GM19351 (cell line): ENCODE measurements around the gene PTGDR2.

Experiments
- ATAC-seq: cut with Tn5 transposase; IDR thresholded peaks from one replicate; pipeline ENCODE4 v1.9.1; 2021; ENCODE audit warnings: mild to moderate bottlenecking, moderate library complexity; ENCODE audit not compliant: unreplicated experiment

The PTGDR2 gene

DNA sequence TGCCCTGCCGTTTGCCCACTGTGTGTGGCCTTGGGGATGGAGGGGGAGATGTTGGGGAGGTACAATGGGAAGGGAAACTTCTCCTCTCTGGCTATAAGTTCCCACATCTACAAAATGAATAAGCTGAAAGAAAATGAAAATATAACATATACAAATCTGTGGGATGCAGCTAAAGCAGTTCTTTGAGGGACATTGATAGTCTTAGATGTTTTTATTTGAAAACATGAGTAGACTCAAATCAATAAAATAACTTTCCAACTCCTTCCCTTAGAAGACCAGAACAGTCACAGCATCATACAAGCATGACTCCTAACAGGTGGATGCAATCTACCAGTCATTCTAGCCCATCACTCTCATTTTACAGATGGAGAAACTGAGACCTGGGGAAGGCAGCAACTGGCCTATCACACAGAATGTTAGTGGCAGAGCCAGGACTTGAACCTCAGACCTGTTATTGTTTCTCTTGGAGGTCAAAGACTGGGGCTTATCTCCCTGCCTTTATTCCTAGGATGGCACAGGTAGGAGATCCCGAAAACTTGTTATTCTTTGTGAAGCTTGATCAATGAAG is 39.1 kb downstream of the PTGDR2 start:
- ATAC-seq, result no peak

DNA sequence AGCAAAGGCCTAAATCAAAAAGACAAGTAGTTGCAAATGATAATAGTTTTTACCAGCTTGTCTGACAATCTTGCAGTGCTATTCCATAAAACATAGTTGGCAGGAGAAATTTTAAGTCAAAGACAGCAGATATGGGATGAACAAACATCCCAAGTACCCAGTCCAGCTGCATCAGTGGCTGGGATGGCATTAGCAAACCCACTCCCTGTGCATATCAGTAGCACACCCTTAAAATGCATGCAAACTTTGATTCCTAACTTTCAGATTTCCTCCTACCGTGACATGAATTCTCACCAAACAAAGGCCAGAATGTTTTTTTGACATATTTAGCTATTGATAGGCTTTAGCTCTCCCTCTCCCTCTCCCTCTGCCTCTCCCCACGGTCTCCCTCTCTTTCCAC is 41.6 kb downstream of the PTGDR2 start:
- no peak for ATAC-seq

DNA sequence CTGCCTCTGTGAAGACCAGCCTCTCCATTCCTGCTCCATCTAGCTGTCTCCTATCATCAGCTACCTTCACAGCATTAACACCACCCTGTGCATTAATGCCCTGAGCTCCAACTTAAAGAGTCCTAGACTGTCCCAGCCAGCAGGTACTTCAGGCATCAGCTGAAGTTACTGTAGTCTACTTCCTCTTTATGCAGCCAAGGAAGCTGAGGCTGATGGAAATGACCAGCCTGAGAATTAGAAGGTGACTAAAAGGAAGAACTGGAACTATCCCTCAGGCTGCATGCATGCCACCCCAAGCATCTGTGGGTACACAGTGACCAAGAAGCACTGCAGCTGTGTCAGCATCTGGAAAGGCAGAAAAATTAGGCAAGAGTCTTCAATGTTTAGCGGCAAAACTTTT is 42.4 kb downstream of the PTGDR2 start:
- ATAC-seq, result no peak

DNA sequence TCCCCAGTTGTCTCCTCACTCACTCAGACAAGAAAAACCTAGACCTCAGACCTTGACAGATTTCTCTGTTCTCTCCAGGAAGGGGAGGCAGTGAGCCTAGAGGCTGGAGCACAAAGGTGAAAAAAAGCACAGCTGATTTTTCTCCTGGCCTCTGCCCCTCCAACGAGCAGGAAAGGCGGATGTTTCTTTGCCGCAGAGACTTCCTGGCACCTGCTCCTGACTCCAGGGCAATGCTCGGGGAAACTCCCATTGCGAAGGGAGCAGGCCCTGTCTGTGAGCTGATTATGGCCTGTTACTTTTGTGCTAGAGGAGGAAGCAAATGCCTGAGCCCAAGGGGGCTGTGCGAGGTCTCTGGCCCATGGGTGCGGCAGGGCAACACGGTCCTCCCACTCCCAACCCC is 45.2 kb downstream of the PTGDR2 start:
- no peak for ATAC-seq

DNA sequence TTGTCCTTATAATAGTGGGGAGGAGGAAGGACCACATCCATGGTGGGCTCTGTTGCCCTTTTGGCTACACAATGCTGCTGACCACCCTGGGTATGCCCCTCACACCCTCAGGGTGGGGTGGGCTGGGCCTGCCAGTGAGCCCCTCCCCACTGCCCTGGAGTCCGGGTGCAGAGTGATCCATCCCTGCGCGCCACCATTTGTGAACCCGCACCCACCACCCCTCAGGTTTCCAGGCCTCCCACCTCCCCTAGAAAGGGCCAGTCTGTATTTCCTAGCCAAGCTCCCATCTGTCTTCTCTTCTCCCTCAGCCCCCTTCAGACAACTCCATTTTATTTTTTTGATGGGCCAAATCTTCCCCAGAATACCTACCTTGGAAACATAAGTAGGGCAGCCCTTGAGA is 45.6 kb downstream of the PTGDR2 start:
- ATAC-seq, result no peak

DNA sequence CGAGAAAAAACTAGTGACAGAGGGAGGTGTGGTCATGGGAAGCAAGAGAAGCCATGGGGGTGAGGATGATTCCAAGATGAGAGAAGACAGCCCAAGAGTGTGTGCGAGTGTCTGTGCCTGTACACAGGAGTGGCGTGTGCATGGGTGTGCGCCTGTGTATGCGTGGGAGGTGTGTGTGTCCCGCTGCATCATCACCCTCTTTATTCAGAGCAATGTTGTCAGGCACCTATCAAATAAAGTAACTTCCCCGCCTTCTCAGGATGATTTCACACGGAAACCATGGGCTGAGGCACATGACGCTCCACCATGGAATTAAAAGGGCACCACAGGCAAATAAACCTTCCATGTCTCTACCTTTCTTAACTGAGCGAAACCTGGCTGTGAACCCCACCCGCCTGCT is 46.1 kb downstream of the PTGDR2 start:
- ATAC-seq, result no peak

DNA sequence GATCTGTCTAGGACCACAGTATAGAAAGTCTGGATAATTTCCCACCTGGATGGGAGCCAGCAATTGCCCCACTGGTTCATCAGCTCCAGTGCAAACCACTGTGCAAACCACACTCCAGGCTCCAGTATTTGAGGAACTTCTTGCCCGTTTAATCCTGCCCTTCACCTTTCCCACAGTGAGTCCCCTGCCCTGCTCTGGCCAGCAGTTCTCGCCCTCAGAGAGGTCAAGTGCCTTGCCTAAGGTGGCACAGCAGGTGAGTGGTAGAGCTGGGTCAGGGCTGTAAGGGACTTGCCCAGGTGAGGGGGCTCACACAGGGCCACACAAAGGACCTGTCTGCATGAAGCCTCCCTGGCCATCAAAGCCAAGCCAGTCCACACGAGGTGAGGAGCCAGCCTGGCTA is 46.5 kb downstream of the PTGDR2 start:
- no peak for ATAC-seq

DNA sequence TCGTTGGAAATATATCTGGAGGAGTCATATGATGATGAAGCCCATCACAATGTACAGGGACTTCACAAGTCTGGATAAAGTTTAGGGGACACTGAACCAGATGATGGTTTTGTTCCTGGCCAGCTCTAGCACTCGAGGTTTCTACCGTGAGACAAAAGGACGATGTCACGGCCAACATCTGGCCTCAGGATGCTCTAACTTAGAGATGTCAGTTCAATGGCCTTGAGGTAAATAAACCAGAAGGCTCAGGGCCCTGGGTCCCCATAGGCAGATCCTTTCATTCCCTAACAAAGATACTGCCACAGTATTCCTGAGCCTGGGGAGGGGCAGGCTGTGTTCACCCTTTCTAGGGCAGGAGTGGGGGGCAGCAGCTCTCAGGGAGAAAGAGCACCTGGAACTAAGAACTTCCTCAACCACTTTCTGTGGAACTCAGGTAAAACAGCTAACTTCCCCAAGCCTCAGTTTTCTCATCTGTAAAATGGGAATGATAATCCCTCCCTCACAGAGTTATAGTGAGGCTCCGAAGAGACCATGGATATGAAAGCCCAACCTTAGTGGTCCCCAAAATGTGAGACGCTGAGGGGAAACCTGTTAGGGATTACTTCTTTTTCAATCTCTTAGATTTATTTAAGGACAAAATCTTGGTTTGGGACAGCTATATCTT is 52.3 kb downstream of the PTGDR2 start:
- ATAC-seq, result no peak

DNA sequence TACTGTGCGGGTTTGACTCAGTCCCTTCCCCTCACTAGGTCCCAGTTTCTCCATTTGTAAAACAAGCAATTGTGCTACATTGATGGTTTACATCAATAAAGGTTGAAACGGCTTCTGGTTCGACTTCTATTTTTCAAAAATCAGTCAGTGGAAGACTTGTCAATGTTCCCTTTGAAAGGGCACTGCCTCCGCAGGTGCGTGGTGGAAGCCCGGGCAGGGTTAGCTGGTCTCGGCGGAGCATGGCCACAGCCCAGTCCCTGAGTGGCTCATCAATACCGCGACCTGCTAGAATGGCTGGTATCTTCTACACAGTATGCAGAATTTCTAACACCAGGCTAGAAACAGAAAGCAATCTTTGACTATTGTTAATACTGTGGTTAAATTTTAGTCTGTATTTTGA is 54.6 kb downstream of the PTGDR2 start:
- ATAC-seq, result no peak
